Osteocyte (in vitro differentiated cells): Measurements from ENCODE around the gene KCNAB2. TPM values are rescaled to one million over a fixed set of nuclear protein-coding genes. Genes with fewer than 3 reads are reported as not detected.

Experiments used
- DNase-seq: peaks from one replicate; pipeline ENCODE4 v3.0.0; 2021; ENCODE audit warnings: mixed read lengths; ENCODE audit not compliant: unreplicated experiment; ENCODE audit errors: extremely low spot score
- H3K27ac Mint-ChIP-seq: one replicate; pipeline ENCODE4 v1.8.0; 2021; ENCODE audit warnings: mild to moderate bottlenecking, mixed read lengths; ENCODE audit not compliant: unreplicated experiment
- H3K27me3 Mint-ChIP-seq: one replicate; pipeline ENCODE4 v1.8.0; 2021; ENCODE audit warnings: mixed read lengths; ENCODE audit not compliant: unreplicated experiment
- H3K36me3 Mint-ChIP-seq: one replicate; pipeline ENCODE4 v1.8.0; 2021; ENCODE audit warnings: mixed read lengths; ENCODE audit not compliant: unreplicated experiment
- H3K4me1 Mint-ChIP-seq: one replicate; pipeline ENCODE4 v1.8.0; 2021; ENCODE audit warnings: mixed read lengths; ENCODE audit not compliant: unreplicated experiment
- H3K4me3 Mint-ChIP-seq: one replicate; pipeline ENCODE4 v1.8.0; 2021; ENCODE audit warnings: mild to moderate bottlenecking, moderate library complexity, mixed read lengths; ENCODE audit not compliant: unreplicated experiment
- H3K9me3 Mint-ChIP-seq: one replicate; pipeline ENCODE4 v1.8.0; 2021; ENCODE audit warnings: mixed read lengths; ENCODE audit not compliant: unreplicated experiment
- CTCF ChIP-seq: fragments of 200-600 bp; sonication (generic); IDR thresholded peaks from 2 replicates; pipeline ENCODE4 v1.5.0; 2021; ENCODE audit warnings: antibody characterized with exemption, mild to moderate bottlenecking, moderate library complexity
- total RNA-seq: library from RNA; stranded (reverse); gene quantifications from 2 replicates; pipeline ENCODE4 v1.2.1, GENCODE V29; 2021

Gene KCNAB2
- total RNA-seq, 1 donor from 2014 or later, result 9.3 TPM

GRCh38 chr1:6145864-6146410 lies 100.2 kb downstream of the KCNAB2 start:
- Mint-ChIP-seq H3K9me3 (no peaks in the 10 kb centered on the region), H3K27ac (no peak overlapping the region), H3K4me1 (peaks cover 2% of the 10 kb centered on the region), H3K27me3 (peaks cover 20% of the 10 kb centered on the region), H3K36me3 (no peaks in the 10 kb centered on the region), H3K4me3 (no peak overlapping the region)
- no peak for TF ChIP-seq CTCF
- no peak for DNase-seq

DNA sequence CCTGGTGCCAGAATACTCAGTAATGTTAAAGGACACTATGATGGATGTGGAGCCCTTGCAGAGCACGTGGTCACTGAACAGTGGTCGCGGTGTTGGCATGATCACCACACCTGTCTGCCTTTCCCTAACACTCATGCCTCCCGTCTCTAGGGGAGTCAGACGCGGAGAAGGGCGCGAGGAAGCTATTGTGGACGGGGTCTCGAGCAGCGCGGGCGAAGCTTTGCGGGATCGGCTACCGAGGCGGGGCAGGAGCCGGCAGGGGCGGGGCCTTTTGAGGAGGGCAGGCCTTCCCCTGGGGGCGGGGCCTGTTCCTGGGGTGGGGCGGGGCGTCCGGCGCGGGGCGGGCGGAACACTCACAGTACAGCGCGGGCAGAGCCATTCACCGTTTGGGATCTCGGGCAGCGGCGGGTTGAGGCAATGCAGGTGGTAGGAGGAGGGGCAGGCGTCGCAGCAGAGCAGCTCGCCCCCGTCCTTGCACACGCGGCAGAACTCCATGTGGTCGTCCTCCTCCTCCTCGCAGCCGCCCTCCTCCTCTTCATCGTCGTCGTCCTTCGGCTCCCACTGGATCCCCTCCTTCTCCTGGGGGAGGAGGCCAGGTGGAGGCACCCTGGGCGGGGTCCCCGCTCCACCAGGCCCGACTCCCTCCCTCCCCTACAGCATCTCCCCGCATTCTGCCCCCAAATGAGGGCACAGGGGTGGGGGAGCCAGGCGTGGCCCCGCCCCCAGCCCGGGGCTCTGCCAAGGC lies 103.0 kb downstream of the KCNAB2 start:
- H3K9me3 Mint-ChIP-seq, result no peaks in the 10 kb centered on the region
- peaks cover 2% of the 10 kb centered on the region for H3K4me1 Mint-ChIP-seq
- no peak for TF ChIP-seq CTCF
- no peaks in the 10 kb centered on the region for H3K36me3 Mint-ChIP-seq
- DNase-seq, result no peak
- no peak overlapping the region for H3K4me3 Mint-ChIP-seq
- H3K27me3 Mint-ChIP-seq, result peaks cover 23% of the 10 kb centered on the region
- H3K27ac Mint-ChIP-seq, result no peak overlapping the region

DNA sequence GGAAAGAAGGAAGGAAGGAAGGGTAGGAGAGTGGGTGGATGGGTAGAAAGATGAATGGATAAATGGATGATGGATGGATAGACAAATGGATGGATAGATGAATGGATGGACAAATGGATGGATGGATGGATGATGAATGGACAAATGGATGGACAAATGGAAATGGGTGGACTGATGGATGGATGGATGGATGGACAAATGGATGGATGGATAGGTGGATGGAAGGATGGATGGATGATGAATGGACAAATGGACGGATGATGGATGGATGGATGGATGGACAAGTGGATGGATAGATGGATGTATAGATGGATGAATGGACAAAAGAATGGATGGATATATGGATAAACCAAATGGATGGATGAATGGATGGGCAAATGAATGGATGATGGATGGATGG lies 103.9 kb downstream of the KCNAB2 start:
- H3K27ac Mint-ChIP-seq, result no peak overlapping the region
- DNase-seq, result no peak
- peaks cover 2% of the 10 kb centered on the region for H3K4me1 Mint-ChIP-seq
- no peaks in the 10 kb centered on the region for H3K36me3 Mint-ChIP-seq
- H3K4me3 Mint-ChIP-seq, result no peak overlapping the region
- peaks cover 14% of the 10 kb centered on the region for H3K27me3 Mint-ChIP-seq
- no peak for TF ChIP-seq CTCF
- no peaks in the 10 kb centered on the region for H3K9me3 Mint-ChIP-seq

GRCh38 chr1:6150006-6150938 lies 104.6 kb downstream of the KCNAB2 start:
- Mint-ChIP-seq H3K4me1 (peaks cover 2% of the 10 kb centered on the region), H3K9me3 (no peaks in the 10 kb centered on the region), H3K4me3 (no peak overlapping the region), H3K27me3 (peaks cover 13% of the 10 kb centered on the region), H3K27ac (no peak overlapping the region), H3K36me3 (no peaks in the 10 kb centered on the region)
- no peak for DNase-seq
- TF ChIP-seq CTCF, result no peak

Other genes with a start within 250 kb of the KCNAB2 start
- 11.1 and 12.8 TPM in 2 replicates for gene NPHP4, start 53.5 kb upstream of the KCNAB2 start, total RNA-seq
- 0.16 and 0.43 TPM in 2 replicates for gene CHD5, start 134.4 kb downstream of the KCNAB2 start, total RNA-seq
- 359 and 373 TPM in 2 replicates for gene RPL22, start 153.7 kb downstream of the KCNAB2 start, total RNA-seq
- 12.4 TPM in 2 replicates for gene RNF207, start 160.2 kb downstream of the KCNAB2 start, total RNA-seq
- gene ICMT, start 190.1 kb downstream of the KCNAB2 start, total RNA-seq, result 74.7 and 81.1 TPM in 2 replicates
- gene HES3, start 198.3 kb downstream of the KCNAB2 start, total RNA-seq, result not detected in 2 replicates
- gene GPR153, start 215.2 kb downstream of the KCNAB2 start, total RNA-seq, result 4.2 and 4.4 TPM in 2 replicates